Upper lobe of left lung (tissue), 6 donors: Measurements from ENCODE around the gene CYGB. TPM values are rescaled to one million over a fixed set of nuclear protein-coding genes. Genes with fewer than 3 reads are reported as not detected.

Experiments used
- ATAC-seq, 2 donors: fragments of 200-7000 bp; cut with Tn5 transposase; one replicate each; pipeline ENCODE4 v1.9.1; 2022; ENCODE audit warnings: mild to moderate bottlenecking in 2 of 2, moderate library complexity in 2 of 2; ENCODE audit not compliant: low FRiP score in 2 of 2
- DNase-seq, 2 donors: peaks; one replicate each; pipeline ENCODE4 v3.0.0-alpha.2; 2019 to 2020
- H3K27ac ChIP-seq, 4 donors: fragments of 200-600 bp; sonication (generic); one replicate each; pipeline ENCODE4 v1.5.1; 2016 to 2019
- H3K27me3 ChIP-seq, 4 donors: fragments of 200-600 bp; sonication (generic); one replicate each; pipeline ENCODE4 v1.5.1; 2017 to 2019
- H3K36me3 ChIP-seq, 4 donors: fragments of 200-600 bp; sonication (generic); one replicate each; pipeline ENCODE4 v1.5.1; 2016 to 2019
- H3K4me1 ChIP-seq, 4 donors: fragments of 200-600 bp; sonication (generic); one replicate each; pipeline ENCODE4 v1.5.1; 2018 to 2019
- H3K4me3 ChIP-seq, 4 donors: fragments of 200-600 bp; sonication (generic); one replicate each; pipeline ENCODE4 v1.5.1; 2017 to 2019; ENCODE audit warnings: mild to moderate bottlenecking in 2 of 4, moderate library complexity in 1 of 4
- H3K9me3 ChIP-seq, 4 donors: fragments of 200-600 bp; sonication (generic); one replicate each; pipeline ENCODE4 v1.5.1; 2018 to 2019
- EP300 ChIP-seq, 4 donors: sonication (generic); formaldehyde crosslinking; IDR thresholded peaks; one replicate each; pipeline ENCODE4 v1.5.1; 2017; ENCODE audit warnings: antibody characterized with exemption in 4 of 4, control low read depth in 2 of 4
- POLR2A ChIP-seq, 4 donors: fragments of 450-650 bp; IDR thresholded peaks; one replicate each; pipeline ENCODE4 v1.5.1; 2016 to 2017; ENCODE audit warnings: antibody characterized with exemption in 4 of 4, mild to moderate bottlenecking in 2 of 4
- POLR2AphosphoS5 ChIP-seq, 2 donors: sonication (generic); formaldehyde crosslinking; IDR thresholded peaks; one replicate each; pipeline ENCODE4 v1.5.1; 2017; ENCODE audit warnings: antibody characterized with exemption in 2 of 2
- WGBS, 2 donors: methylation state at CpG; one replicate each; pipeline ENCODE4 v1.1.5; 2017 to 2018; 5-methylcytosine and 5-hydroxymethylcytosine counted together
- total RNA-seq, 6 donors: library from RNA; depleted of rRNA in 4 of 6; stranded (reverse); fragments of >200 nt in 4 of 6; gene quantifications; one replicate each; pipeline versions ENCODE4 v1.1.0 to v1.2.1, GENCODE V29; 2016 to 2021
- TF ChIP-seq, protein P1 (sequence below), 6 experiments: fragments of 450-650 bp in 4 of 6; fragments of 200-600 bp in 2 of 6; sonication (generic) in 2 of 6; IDR thresholded peaks; one replicate each; pipeline ENCODE4 v1.5.1; 2016 to 2019; ENCODE audit warnings: antibody characterized with exemption in 6 of 6
- donor health status: DM: no; HTN: no; CAD: no; lungs with moderate emphysema.
- donor health status: DM: no; HTN: yes; CAD: no; lungs with severe emphysema.

Gene CYGB
- total RNA-seq, 6 donors from 2014 or later = 6.4 to 33.9 (median 16.6) TPM

DNA sequence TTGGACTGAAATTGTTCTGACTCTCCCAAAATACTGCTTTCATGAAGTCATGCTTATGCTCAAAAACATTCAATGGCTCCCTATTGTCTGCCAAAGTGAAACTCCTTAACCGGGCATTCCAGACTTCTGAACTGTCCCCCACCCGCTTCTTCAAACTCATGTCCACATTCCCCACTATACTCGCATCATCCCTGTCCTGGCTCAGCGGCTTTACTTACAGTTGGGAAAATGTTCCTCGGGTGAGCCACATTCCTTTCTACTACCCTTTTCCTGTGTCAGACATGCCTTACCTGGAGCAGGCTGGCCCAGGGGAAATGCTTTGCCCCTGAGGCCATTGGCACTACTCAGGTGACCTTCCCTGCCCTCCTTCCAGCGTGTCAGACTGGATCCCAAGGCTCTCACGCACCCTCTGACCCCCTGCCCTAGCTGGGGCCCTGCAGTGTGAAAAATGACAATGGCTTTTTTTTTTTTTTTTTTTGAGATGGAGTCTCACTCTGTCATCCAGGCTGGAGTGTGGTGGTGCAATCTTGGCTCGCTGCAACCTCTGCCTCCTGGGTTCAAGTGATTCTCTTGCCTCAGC, 5.3 kb downstream of the CYGB start:
- ATAC-seq = no peak
- Histone ChIP-seq H3K9me3 (no peaks in the 10 kb centered on the region), H3K27ac (peak overlapping the region in 3 of 4 donors; percentile 85 to 93 (median 90)), H3K4me3 (no peak overlapping the region), H3K4me1 (peaks cover 45 to 54% (median 47%) of the 10 kb centered on the region in 4 donors), H3K36me3 (no peaks in the 10 kb centered on the region), H3K27me3 (peaks cover 0 to 6% (median 1%) of the 10 kb centered on the region in 4 donors)
- TF ChIP-seq, protein P1, sequence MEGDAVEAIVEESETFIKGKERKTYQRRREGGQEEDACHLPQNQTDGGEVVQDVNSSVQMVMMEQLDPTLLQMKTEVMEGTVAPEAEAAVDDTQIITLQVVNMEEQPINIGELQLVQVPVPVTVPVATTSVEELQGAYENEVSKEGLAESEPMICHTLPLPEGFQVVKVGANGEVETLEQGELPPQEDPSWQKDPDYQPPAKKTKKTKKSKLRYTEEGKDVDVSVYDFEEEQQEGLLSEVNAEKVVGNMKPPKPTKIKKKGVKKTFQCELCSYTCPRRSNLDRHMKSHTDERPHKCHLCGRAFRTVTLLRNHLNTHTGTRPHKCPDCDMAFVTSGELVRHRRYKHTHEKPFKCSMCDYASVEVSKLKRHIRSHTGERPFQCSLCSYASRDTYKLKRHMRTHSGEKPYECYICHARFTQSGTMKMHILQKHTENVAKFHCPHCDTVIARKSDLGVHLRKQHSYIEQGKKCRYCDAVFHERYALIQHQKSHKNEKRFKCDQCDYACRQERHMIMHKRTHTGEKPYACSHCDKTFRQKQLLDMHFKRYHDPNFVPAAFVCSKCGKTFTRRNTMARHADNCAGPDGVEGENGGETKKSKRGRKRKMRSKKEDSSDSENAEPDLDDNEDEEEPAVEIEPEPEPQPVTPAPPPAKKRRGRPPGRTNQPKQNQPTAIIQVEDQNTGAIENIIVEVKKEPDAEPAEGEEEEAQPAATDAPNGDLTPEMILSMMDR (IDR thresholded peaks at IDR 0.05) = no peak
- TF ChIP-seq POLR2A (IDR thresholded peaks at IDR 0.05) (no peak), POLR2AphosphoS5 (IDR thresholded peaks at IDR 0.05) (no peak), EP300 (IDR thresholded peaks at IDR 0.05) (no peak)
- WGBS, 2 donors = 68 to 70% methylated on average over 8 of the region's 8 CpGs
- no peak for DNase-seq

DNA sequence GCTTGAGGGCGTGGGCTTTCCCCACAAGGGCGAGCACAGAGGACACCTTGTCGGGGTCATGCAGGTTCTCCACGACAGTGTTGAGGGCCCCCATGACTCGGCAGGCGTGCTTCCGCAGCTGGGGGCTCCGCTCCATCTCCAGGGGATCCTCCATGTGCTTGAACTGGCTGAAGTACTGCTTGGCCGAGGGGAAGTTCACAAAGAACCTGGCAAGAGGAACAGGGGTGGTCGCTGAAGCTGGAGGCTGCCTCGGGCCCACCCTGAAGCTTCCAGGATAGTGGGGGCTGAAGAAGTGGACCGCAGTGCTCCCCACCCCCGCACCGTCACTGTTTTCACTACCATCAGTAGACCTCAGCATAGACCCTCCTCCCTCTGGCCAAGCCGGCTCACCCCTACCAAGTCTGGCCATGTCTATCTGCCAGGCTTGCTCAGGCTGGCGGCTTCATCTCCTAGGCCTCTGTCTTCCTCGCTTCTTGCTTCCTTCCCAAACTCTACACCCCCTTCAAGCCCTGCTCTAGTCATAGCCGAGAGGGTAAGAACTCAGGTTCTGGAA, 5.9 kb downstream of the CYGB start:
- peak overlapping the region; percentile 85 to 93 (median 90) for H3K27ac ChIP-seq

DNA sequence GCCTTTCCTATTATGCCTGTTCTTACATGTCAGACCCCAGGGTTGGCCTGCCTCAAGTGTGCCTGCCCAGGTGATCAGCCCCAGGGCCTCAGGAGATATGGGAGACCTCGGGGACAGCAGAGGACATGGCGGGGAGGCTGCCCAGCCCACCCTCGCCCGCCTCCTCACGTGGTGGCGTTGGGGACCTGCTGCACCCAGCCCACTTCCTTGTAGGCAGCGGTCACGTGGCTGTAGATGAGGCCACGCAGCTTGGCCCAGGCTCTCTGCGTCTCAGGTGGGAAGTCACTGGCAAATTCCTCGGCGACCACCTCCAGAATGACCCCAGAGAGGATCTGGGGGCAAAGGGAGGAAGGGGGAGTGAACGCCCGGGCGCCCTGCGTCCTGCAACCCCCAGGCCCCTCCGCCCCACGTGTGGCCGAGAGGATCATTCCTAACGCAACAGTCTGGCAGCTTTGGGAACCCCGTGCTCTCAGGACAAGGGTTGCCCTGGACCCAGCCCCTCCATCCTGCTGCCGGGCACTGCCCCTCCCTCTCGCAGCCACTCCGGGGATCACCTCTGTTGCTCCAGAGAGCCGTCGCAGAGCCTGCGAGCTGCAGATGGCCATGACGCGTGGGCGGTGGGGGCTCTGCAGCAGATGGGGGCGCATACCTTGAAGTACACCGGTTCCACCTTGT, 6.6 kb downstream of the CYGB start:
- 80 to 81% methylated on average over 10 to 30 of the region's 32 CpGs for whole genome bisulfite sequencing, 2 donors
- H3K36me3 ChIP-seq = no peaks in the 10 kb centered on the region
- H3K27me3 ChIP-seq = no peaks in the 10 kb centered on the region
- DNase-seq (no peak), ATAC-seq (no peak)
- H3K4me3 ChIP-seq = no peak overlapping the region
- H3K4me1 ChIP-seq = peaks cover 46 to 53% (median 48%) of the 10 kb centered on the region in 4 donors
- TF ChIP-seq, protein P1 (IDR thresholded peaks at IDR 0.05) = no peak
- TF ChIP-seq EP300 (IDR thresholded peaks at IDR 0.05) (no peak), POLR2AphosphoS5 (IDR thresholded peaks at IDR 0.05) (no peak), POLR2A (IDR thresholded peaks at IDR 0.05) (no peak)
- peak overlapping the region; percentile 85 to 93 (median 90) for H3K27ac ChIP-seq
- no peaks in the 10 kb centered on the region for H3K9me3 ChIP-seq

More for the DNA sequence above, 5.9 kb downstream of the CYGB start:
- H3K36me3 ChIP-seq = no peaks in the 10 kb centered on the region
- TF ChIP-seq, protein P1 (IDR thresholded peaks at IDR 0.05) = no peak
- no peak for TF ChIP-seq EP300 (IDR thresholded peaks at IDR 0.05)
- TF ChIP-seq POLR2A (IDR thresholded peaks at IDR 0.05) = no peak
- no peak for TF ChIP-seq POLR2AphosphoS5 (IDR thresholded peaks at IDR 0.05)
- no peak for ATAC-seq
- H3K9me3 ChIP-seq = no peaks in the 10 kb centered on the region
- DNase-seq = no peak
- WGBS, 2 donors = 86 to 90% methylated on average over 9 to 14 of the region's 18 CpGs
- no peaks in the 10 kb centered on the region for H3K27me3 ChIP-seq
- H3K4me3 ChIP-seq = no peak overlapping the region
- H3K4me1 ChIP-seq = peaks cover 46 to 53% (median 48%) of the 10 kb centered on the region in 4 donors

DNA sequence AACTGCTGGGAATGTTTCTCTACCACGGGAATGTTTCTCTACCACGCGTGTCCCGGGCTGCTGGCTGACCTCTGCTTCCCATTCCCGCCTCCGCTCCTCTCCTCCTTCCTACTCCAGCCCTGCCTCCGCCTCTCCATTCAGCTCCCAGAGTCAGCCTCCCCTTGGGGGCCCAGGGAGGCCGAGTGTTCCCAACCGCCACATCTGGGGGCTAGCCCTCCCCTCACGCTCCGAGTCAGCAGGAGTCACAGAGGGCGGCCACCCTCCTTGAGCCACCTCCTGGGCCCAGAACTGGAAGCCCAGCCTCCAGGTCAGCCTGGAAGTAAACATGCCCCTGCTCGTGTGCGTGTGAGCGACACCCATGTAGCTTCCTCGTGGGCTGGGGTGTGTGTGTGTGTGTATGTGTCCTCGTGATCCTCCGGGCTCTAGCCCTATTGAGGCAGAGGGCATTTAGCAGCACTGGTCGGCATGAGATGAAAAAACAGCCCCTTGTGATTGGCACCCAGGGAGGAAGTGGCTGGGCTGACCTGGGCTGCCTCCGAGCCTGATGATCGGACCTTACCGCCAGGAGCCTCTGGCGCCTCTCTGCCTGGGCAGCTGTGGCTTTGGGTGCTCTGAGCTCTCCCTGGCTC, 7.3 kb downstream of the CYGB start:
- peak in 1 of 2 donors; percentile 62 for DNase-seq
- 43 to 54% methylated on average over 14 to 20 of the region's 23 CpGs for WGBS, 2 donors
- H3K9me3 ChIP-seq = no peaks in the 10 kb centered on the region
- no peak overlapping the region for H3K4me3 ChIP-seq
- peak; percentile 50 to 56 for ATAC-seq
- no peaks in the 10 kb centered on the region for H3K36me3 ChIP-seq
- H3K27ac ChIP-seq = peak overlapping the region; percentile 85 to 93 (median 90)
- TF ChIP-seq, protein P1 (IDR thresholded peaks at IDR 0.05) = no peak
- peak in 1 of 4 donors; percentile 42 for TF ChIP-seq POLR2A (IDR thresholded peaks at IDR 0.05)
- peak in 2 of 4 donors; percentile 44 to 87 for TF ChIP-seq EP300 (IDR thresholded peaks at IDR 0.05)
- TF ChIP-seq POLR2AphosphoS5 (IDR thresholded peaks at IDR 0.05) = peak; percentile 71 to 82
- H3K27me3 ChIP-seq = no peaks in the 10 kb centered on the region
- H3K4me1 ChIP-seq = peaks cover 49 to 56% (median 51%) of the 10 kb centered on the region in 4 donors
